HepG2 (cell line): ENCODE measurements around the gene SEPHS1. TPM values are rescaled to one million over a fixed set of nuclear protein-coding genes. Genes with fewer than 3 reads are reported as not detected.
"Not testable (repeated sequence)": the region's sequence is repeated elsewhere in the genome, so short reads cannot be mapped to it uniquely, and the experiment has no call there.

Experiments
- ATAC-seq: fragments of 200-7000 bp; cut with Tn5 transposase; 3 replicates; pipeline ENCODE4 v1.9.1; 2020; ENCODE audit warnings: mild to moderate bottlenecking, moderate library complexity
- BruUV-seq: library from RNA; stranded (reverse); fragments of 400-500 nt; replicated peaks from 2 replicates; lab custom pipeline; 2021; lab: Mats Ljungman, UMichigan
- CTCF ChIA-PET: fragments of 300-600 bp; formaldehyde crosslinking; extraction: SDS; loops from one replicate; lab custom pipeline; 2021; ENCODE audit warnings: low total read pairs, inconsistent platforms, low intra/inter-chr PET ratio; lab: Yijun Ruan, JAX
- POLR2A ChIA-PET: fragments of 350-600 bp; sonication (Branson Sonifier 250); formaldehyde crosslinking; loops from one replicate; lab custom pipeline; 2020; ENCODE audit warnings: antibody characterized with exemption, inconsistent platforms; lab: Yijun Ruan, JAX
- DNase-seq: peaks from one replicate; pipeline ENCODE4 v3.0.0-alpha.2; 2015; ENCODE audit warnings: low spot score
- FAIRE-seq: peaks from 3 replicates; lab custom pipeline; 2011; peaks lifted over from hg19 to GRCh38; lab: Jason Lieb, UNC
- H2AFZ ChIP-seq: one replicate; pipeline ENCODE4 v1.6.1; 2011; ENCODE audit warnings: low read length, inconsistent platforms
- H3K27ac ChIP-seq: fragments of 300-600 bp; 3 replicates; pipeline ENCODE4 v1.8.0; 2011; ENCODE audit warnings: mixed run types, mild to moderate bottlenecking, mixed read lengths, low read length, inconsistent platforms; ENCODE audit not compliant: insufficient read depth; ENCODE audit errors: extremely low read length
- H3K27me3 ChIP-seq, 2 experiments: fragments of 200-600 bp in 1 of 2; 2 replicates in 1 of 2; 3 replicates in 1 of 2; pipeline versions ENCODE4 v1.6.0 to v1.8.0; 2011; ENCODE audit warnings: low read length in 2 of 2, mild to moderate bottlenecking in 2 of 2, moderate library complexity in 2 of 2, inconsistent platforms in 1 of 2; ENCODE audit not compliant: insufficient read depth in 2 of 2, control insufficient read depth in 1 of 2
- H3K36me3 ChIP-seq, 2 experiments: fragments of 200-600 bp in 1 of 2; replicated peaks in 1 of 2; 2 replicates in 1 of 2; 3 replicates in 1 of 2; pipeline versions ENCODE4 v1.5.1 to v1.8.0; 2011; ENCODE audit warnings: low read length in 2 of 2, inconsistent platforms in 1 of 2; ENCODE audit not compliant: insufficient read depth in 2 of 2, control insufficient read depth in 1 of 2
- H3K4me1 ChIP-seq: 2 replicates; pipeline ENCODE4 v1.5.1; 2012; ENCODE audit warnings: low read length, inconsistent platforms; ENCODE audit not compliant: insufficient read depth
- H3K4me2 ChIP-seq: 2 replicates; pipeline ENCODE4 v1.6.0; 2011; ENCODE audit warnings: low read depth, low read length, inconsistent platforms
- H3K4me3 ChIP-seq, 3 experiments: fragments of 200-600 bp in 1 of 3; sonication (generic), shearing (Covaris generic) in 1 of 3; replicated peaks in 1 of 3; 2 replicates each; pipeline ENCODE4 v1.5.1; 2011 to 2016; ENCODE audit warnings: low read length in 3 of 3, inconsistent platforms in 2 of 3, low read depth in 2 of 3, mild to moderate bottlenecking in 2 of 3, control low read depth in 1 of 3, mixed read lengths in 1 of 3; ENCODE audit not compliant: insufficient read depth in 1 of 3
- H3K79me2 ChIP-seq: one replicate; pipeline ENCODE4 v1.6.1; 2011; ENCODE audit warnings: low read length, inconsistent platforms; ENCODE audit not compliant: insufficient read depth
- H3K9ac ChIP-seq: 2 replicates; pipeline ENCODE4 v1.6.0; 2011; ENCODE audit warnings: mild to moderate bottlenecking, low read depth, low read length, inconsistent platforms; ENCODE audit not compliant: insufficient read depth
- H3K9me3 ChIP-seq: 2 replicates; pipeline ENCODE4 v1.5.1; 2012; ENCODE audit warnings: mild to moderate bottlenecking, low read length
- H4K20me1 ChIP-seq: 2 replicates; pipeline ENCODE4 v1.6.0; 2011; ENCODE audit warnings: inconsistent platforms, mild to moderate bottlenecking, low read length, moderate library complexity; ENCODE audit not compliant: insufficient read depth
- BHLHE40 ChIP-seq: IDR thresholded peaks from 2 replicates; pipeline ENCODE4 v1.6.1; 2011; ENCODE audit warnings: low read length, improper control_type of control experiment
- KLF13 ChIP-seq: sonication (generic); formaldehyde crosslinking; IDR thresholded peaks from 2 replicates; pipeline ENCODE4 v1.4.0; 2020; ENCODE audit warnings: mild to moderate bottlenecking, missing genetic modification reagents
- KLF6 ChIP-seq: IDR thresholded peaks from 2 replicates; pipeline ENCODE4 v1.8.0; 2016; ENCODE audit warnings: missing biosample characterization, missing genetic modification reagents
- MAFK ChIP-seq, 2 experiments: IDR thresholded peaks in 1 of 2; conservative IDR thresholded peaks in 1 of 2; 2 replicates each; pipeline ENCODE4 v1.6.1; 2011; ENCODE audit warnings: improper control_type of control experiment in 2 of 2, low read length in 2 of 2
- NR2F6 ChIP-seq, 2 experiments: IDR thresholded peaks; 2 replicates each; pipeline ENCODE4 v1.6.1; 2016; ENCODE audit warnings: antibody characterized with exemption in 1 of 2, mild to moderate bottlenecking in 1 of 2
- NR3C1 ChIP-seq: sonication (generic); formaldehyde crosslinking; IDR thresholded peaks from 2 replicates; pipeline ENCODE4 v1.4.0; 2020; ENCODE audit warnings: missing genetic modification reagents
- RBAK ChIP-seq: sonication (generic); formaldehyde crosslinking; IDR thresholded peaks from 2 replicates; pipeline ENCODE4 v1.5.1; 2020; ENCODE audit warnings: mild to moderate bottlenecking, missing genetic modification reagents
- SIX1 ChIP-seq: sonication (generic); formaldehyde crosslinking; IDR thresholded peaks from 2 replicates; pipeline ENCODE4 v1.4.0; 2020; ENCODE audit warnings: missing genetic modification reagents, borderline replicate concordance
- SMAD1 ChIP-seq: sonication (generic); formaldehyde crosslinking; IDR thresholded peaks from 2 replicates; pipeline ENCODE4 v1.4.0; 2020; ENCODE audit warnings: missing genetic modification reagents, low read depth, mild to moderate bottlenecking, borderline replicate concordance
- TIGD3 ChIP-seq: sonication (generic); formaldehyde crosslinking; IDR thresholded peaks from 2 replicates; pipeline ENCODE4 v1.5.1; 2020; ENCODE audit warnings: mild to moderate bottlenecking, missing genetic modification reagents, borderline replicate concordance
- ZFP37 ChIP-seq: sonication (generic); formaldehyde crosslinking; IDR thresholded peaks from 2 replicates; pipeline ENCODE4 v1.4.0; 2020; ENCODE audit warnings: missing genetic modification reagents, borderline replicate concordance
- ZNF230 ChIP-seq: sonication (generic); formaldehyde crosslinking; IDR thresholded peaks from 2 replicates; pipeline ENCODE4 v1.4.0; 2020; ENCODE audit warnings: mild to moderate bottlenecking, missing genetic modification reagents
- ZNF282 ChIP-seq: fragments of 450-650 bp; IDR thresholded peaks from 2 replicates; pipeline ENCODE4 v1.6.1; 2018; ENCODE audit not compliant: partially characterized antibody
- ZNF891 ChIP-seq: sonication (generic); formaldehyde crosslinking; IDR thresholded peaks from 2 replicates; pipeline ENCODE4 v1.5.0; 2020; ENCODE audit warnings: mild to moderate bottlenecking, missing genetic modification reagents
- WGBS: methylation state at CpG from one replicate; pipeline ENCODE4 v1.1.6; 2017; ENCODE audit warnings: low lambda C conversion rate; 5-methylcytosine and 5-hydroxymethylcytosine counted together
- in situ Hi-C: cut with HindIII; loops from 2 replicates; pipeline ENCODE4 v1.10.0; 2017; ENCODE audit warnings: low pct_unique_long_range_greater_than_20kb; ENCODE audit not compliant: extremely low pct_ligation_motif_present
- intact Hi-C: fragments of 100-400 bp; cut with micrococcal nuclease; formaldehyde crosslinking; loops from one replicate; pipeline ENCODE4 v1.10.0; 2022; ENCODE audit not compliant: unreplicated experiment
- polyA plus RNA-seq, 8 experiments: library from polyadenylated mRNA; depleted of rRNA in 3 of 8; stranded (reverse) in 7 of 8; unstranded in 1 of 8; fragments of >200 nt; fragmentation: Illumina TruSeq in 4 of 8; extraction: Trizol in 4 of 8; gene quantifications; 2 replicates each; pipeline versions ENCODE4 v1.2.1 to v1.2.3, GENCODE V29; 2011 to 2016; ENCODE audit warnings: low read depth in 4 of 8, missing spikeins in 1 of 8, mixed read lengths in 1 of 8; ENCODE audit not compliant: insufficient read depth in 1 of 8
- total RNA-seq, 5 experiments: library from RNA; depleted of rRNA; stranded (reverse); fragments of >200 nt; fragmentation: Illumina TruSeq; extraction: Trizol; gene quantifications; 2 replicates each; pipeline ENCODE4 v1.2.3, GENCODE V29; 2016; ENCODE audit warnings: low read depth in 1 of 5

The SEPHS1 gene
- total and polyA plus RNA-seq, 2 of the 13 experiments (the other 11 are each of a cell fraction or from before 2014, with no cell fraction given) = 57.8 to 61.5 TPM

GRCh38 chr10:13334556-13334955 is 13.5 kb downstream of the SEPHS1 start (continued):
- peak in 1 of 2 experiments; percentile 52; a peak in 3 of 4 replicates for TF ChIP-seq MAFK (conservative IDR thresholded peaks at IDR 0.05 in 1 of 2, IDR thresholded peaks at IDR 0.05 in 1 of 2; ENCODE audit: low read length in 2 of 2)
- TF ChIP-seq TIGD3 (CRISPR knock-in tag) = no peak
- TF ChIP-seq ZNF230 = no peak

GRCh38 chr10:13331646-13332045 is 16.4 kb downstream of the SEPHS1 start:
- Histone ChIP-seq H3K9me3 (no peaks in the 10 kb centered on the region), H3K4me3 (no peak overlapping the region), H3K27me3 (no peaks in the 10 kb centered on the region), H3K9ac (no peak overlapping the region), H3K79me2 (no peaks in the 10 kb centered on the region), H2AFZ (no peak overlapping the region), H3K27ac (no peak overlapping the region), H4K20me1 (no peaks in the 10 kb centered on the region)
- DNase-seq (no peak), FAIRE-seq (no peak)
- POLR2A ChIA-PET = no interaction called here
- CTCF ChIA-PET = no interaction called here
- intact Hi-C loops = no loop called here
- no peak for TF ChIP-seq SMAD1 (CRISPR knock-in tag)
- no peak for TF ChIP-seq ZNF282
- no peak for TF ChIP-seq KLF6 (CRISPR knock-in tag)
- TF ChIP-seq RBAK = no peak
- TF ChIP-seq ZNF891 (CRISPR knock-in tag) = no peak
- TF ChIP-seq NR2F6 (IDR thresholded peaks at IDR 0.05) = no peak
- no peak for TF ChIP-seq NR2F6 (CRISPR knock-in tag; IDR thresholded peaks at IDR 0.05)
- no peak for TF ChIP-seq KLF13 (CRISPR knock-in tag)
- no peak for TF ChIP-seq ZFP37 (CRISPR knock-in tag)
- no peak for TF ChIP-seq SIX1
- no peak for TF ChIP-seq NR3C1 (CRISPR knock-in tag)
- no peak for TF ChIP-seq BHLHE40
- TF ChIP-seq, all 625 proteins: peak for 0
- ATAC-seq = no peak
- no peak overlapping the region for H3K4me2 ChIP-seq
- H3K4me1 ChIP-seq = no peaks in the 10 kb centered on the region
- in situ Hi-C loops = no loop called here
- WGBS = 95% methylated on average over 5 of the region's 5 CpGs
- H3K36me3 ChIP-seq = peaks cover 22 to 64% of the 10 kb centered on the region in 2 experiments
- no TSS peak for BruUV-seq

GRCh38 chr10:13330980-13331379 is 17.1 kb downstream of the SEPHS1 start:
- H3K27ac ChIP-seq, H3K4me2 ChIP-seq, H2AFZ ChIP-seq, H4K20me1 ChIP-seq, ATAC-seq, BruUV-seq, H3K79me2 ChIP-seq, H3K4me1 ChIP-seq, intact Hi-C loops, POLR2A ChIA-PET, H3K9me3 ChIP-seq, FAIRE-seq, H3K4me3 ChIP-seq, CTCF ChIA-PET, H3K27me3 ChIP-seq, in situ Hi-C loops, DNase-seq, H3K9ac ChIP-seq: not testable (repeated sequence)
- H3K36me3 ChIP-seq = peaks cover 24 to 62% of the 10 kb centered on the region in 2 experiments
- WGBS = 98% methylated on average over 8 of the region's 8 CpGs
